Measurements from ENCODE around the gene ARMH3.

ARMH3 gene

DNA sequence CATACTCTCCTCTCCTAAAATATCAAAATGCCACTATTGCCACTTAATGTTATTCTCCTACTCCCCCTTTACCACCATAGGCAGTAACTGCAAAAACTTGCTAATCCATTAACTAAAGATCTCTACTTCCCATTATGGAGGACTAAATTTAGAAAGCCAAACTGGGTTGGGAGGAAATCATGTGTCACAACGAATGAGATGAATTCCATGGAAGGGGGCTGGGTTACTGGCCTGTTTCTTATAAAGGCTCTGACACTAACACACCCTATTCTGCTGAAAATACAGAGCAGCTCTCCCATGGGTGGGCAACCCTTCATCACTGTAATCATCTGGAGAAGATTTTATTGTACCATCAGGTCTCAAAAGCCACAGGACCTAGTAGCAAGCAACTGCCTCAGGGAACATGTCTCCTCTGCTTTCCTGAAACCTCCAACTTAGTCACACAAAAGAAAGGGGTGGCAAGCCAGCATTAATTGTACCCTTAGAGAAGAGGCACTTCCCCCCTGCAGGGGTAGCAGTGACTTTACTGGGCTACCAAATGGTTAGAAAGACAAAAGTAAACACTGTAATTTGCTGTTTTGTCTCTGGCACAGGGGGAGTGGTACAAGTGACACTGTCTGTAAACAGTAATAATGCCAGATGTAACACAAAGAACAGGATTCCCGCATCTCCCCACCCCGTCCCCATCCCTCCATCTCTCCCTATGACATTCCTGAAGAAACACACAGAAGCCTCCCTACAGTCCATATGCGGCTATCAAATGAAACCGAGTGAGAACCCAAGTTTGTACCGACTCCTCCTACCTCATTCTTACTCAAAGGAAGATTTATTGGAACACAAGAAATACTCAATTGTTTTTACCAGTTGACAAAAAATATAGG lies 81.6 kb downstream of the ARMH3 start:
- peak; percentile 86 for DNase-seq

DNA sequence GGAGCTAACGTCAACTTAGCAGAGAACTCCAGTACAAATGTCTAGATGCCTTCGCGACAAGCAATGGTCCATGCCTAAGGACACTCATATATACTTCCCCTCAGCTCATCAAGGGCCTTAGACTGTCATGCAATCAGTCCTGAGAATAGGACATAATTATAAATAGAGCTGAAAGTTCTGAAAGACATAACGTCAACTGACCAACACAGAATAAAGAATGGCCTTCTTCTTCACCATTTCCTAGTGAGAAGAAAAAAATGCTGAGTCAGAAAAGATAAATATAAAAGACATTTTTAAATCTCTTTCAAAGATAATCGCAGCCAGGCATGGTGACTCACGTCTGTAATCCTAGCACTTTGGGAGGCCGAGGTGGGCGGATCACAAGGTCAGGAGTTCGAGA lies 83.2 kb downstream of the ARMH3 start:
- no peak for DNase-seq

DNA sequence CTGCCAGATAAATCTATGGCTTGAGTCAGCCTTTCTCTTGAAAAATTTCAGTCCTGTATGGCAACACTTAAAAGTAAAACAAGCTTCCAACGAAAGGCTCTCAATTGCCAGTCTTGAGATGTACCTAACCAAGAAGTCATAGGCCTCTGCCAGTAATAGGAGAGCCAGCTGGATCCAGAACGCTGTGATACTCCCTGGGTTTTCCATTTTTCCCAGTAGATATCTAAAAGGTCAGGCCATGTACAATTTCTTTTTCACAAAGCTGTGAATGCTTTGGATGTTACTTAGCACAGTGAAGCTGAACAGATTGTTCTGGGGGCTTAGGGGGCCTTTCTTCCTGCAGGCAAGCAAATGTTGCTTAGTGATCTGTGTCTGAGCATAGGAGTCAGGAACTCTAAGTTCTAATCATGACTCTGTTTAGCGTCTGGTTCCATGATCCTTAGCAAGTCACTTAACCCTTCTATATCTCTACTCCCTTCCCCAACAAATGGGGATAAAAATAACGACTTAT lies 86.5 kb downstream of the ARMH3 start:
- DNase-seq, result no peak

DNA sequence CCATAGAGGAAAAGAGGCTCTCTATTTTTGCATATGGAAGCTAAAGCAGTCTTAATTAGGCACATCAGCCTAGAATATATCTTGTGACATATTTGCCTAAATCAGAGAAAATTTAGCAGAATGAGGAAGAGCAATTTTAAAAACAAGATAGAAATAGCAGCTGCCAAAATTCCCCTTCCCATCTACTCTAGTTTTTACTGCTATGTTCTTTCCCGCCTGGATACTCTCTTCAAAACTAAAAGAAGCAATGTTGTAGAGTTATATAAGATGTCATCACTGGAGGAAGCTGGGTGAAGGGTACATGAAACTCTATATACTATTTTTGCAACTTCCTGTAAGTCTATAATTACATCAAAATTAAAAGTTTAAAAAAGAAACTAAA lies 87.0 kb downstream of the ARMH3 start:
- no peak for DNase-seq

DNA sequence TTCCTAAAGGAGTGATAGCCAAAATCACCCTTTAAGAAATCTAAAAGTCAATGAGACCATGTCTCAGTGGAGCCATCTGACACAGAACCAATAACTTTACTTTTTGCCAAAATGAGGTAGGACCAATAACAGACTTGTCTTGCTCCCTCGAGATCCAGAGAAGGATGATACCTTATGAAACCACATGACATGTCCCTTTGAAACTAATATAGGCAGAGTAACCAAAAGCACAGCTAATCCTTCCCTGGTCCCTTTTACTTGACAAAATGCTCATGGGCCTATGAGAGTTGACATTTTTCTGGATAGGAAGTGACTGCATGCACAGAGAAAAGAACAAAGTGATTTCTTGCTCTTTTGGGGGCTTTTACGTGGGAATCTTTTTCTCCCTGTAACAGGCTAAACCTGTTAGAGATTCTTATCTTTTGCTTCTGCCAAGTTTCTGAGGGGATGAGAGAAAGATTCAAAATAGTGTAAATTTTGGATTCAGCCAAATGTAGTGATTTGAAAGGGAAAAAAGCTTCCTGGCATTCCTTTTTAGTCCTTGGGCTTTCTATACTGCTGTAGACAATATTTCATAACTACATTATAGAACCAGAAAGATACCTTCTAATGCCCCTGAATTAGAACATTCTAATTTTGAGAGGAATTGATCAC lies 87.6 kb downstream of the ARMH3 start:
- DNase-seq, result no peak

DNA sequence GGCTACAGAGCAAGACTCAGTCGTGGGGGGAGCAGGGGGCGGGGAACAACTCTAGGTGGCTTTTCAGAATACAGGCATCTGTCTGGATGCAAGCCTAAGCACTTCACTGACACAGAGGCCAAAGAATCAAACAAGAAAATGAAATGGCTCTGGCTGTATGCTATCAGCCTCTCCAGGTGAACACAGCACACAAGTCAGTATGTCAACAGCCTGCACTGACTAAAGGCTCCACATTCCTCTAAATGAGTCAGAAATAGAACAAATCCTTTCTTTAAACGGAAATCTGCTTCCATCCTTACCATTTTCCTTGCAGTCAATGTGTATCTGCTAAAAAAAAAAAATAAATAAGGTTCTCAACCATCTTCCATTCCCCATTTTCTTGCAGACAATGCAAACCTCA lies 88.3 kb downstream of the ARMH3 start:
- DNase-seq, result no peak

DNA sequence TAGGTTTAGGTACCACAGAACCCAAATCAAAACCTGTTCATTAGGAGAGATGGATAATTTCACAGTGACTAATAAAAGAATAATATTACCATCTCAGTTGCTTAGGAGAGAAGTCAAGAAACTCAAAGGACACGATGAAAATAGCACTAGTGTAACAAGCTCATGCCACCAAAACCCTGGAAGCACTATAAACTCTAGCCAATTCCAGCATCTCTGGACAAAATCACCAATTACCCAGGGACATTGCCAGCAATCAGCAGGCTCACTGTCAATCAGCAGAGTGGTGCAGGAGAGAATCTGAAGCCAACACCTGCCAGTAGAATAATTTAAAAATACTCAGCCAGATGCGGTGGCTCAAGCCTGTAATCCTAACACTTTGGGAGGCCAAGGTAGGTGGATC lies 88.9 kb downstream of the ARMH3 start:
- DNase-seq, result no peak

DNA sequence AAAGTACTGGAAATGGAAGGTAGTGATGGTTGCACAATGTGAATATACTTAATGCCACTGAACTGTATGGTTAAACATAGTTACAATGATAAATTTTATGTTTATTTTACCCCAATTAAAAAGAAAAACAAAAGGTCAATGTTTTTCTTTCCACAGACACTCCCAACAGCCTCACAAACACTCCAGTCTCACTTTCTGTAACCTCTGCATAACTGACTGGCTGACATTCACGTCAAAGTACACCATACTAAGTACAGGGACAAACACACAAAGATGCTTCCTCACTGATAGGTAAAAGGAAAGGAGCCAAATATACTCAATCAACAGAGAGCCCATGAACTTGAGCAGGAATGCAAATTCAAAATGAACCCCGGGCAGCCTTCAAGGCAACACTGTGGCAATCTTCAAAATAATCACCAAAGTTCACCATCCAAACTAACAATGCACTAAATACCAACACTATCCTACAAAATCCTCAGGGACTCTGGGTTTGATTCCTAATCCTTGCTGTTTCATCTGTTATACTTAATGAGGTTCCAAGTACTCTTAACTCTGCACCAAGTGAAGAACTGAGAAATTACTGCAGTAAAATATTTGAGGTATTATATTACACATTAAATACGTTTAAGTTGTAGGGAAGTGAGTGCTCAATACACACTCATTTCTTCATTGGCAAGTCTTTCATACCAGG lies 90.8 kb downstream of the ARMH3 start:
- no peak for DNase-seq

DNA sequence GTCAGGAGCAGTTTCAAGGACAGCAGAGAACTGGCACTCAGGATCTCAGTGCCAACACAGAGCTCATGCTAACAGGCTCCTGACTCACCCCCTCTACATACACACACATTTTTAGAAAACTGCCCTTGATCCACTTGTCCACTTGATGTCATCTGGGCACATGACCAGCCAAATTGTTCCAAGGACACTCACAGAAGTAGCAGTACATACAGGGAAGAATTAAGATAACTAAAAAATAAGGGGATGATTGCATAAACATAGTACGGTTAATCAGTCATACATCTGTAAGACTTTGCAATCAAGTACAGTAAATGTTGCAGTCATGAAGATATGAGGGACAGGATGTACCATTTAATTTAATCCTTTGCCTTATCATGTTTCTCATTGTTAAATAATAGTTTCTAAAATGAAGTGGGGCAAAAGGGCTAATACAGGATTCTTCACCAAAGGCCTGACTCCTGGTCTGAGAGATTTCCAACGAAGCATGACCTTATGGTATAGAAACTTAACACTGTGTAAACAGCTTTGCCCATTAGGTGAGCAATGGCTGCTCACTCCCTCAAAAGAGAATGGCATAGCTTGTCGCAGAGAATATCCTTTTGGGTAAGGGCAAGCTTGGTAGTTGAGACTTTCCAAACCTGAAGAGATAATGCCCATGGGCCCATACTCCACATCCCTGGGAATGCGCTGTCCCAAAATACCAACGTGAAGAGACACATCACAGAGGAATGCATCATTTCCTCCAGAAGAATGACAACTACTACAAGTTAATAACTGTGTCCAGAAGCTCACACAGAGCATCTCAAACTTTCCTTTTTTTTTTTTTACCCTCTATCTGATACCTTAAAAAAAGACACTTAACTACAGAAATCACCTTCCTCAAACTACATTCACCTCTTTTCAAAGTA lies 94.1 kb downstream of the ARMH3 start:
- no peak for DNase-seq

DNA sequence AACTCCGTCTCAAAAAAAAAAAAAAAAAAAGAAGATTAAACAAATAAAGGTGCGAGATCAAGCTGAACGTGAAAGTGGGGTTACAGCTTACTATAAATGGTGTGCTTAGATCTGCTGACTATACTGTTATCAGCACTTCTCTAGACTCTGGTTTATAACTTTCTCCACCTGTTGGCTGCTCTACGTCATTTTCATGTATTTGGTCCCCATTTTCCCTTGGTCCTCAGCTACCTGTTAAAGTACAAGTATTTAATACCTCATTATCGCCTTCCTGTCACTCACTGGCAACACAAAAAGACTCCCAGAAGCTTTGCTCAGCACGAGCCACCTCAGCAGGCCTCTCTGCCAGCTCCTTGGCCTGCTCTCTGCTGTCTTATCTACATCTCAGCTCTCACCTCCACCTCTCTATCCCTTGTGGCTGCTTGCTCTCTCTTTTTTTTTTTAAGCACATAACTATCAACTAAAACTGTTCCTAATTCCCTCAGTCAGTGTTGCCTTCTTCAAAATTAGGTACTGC lies 95.0 kb downstream of the ARMH3 start:
- DNase-seq, result no peak

DNA sequence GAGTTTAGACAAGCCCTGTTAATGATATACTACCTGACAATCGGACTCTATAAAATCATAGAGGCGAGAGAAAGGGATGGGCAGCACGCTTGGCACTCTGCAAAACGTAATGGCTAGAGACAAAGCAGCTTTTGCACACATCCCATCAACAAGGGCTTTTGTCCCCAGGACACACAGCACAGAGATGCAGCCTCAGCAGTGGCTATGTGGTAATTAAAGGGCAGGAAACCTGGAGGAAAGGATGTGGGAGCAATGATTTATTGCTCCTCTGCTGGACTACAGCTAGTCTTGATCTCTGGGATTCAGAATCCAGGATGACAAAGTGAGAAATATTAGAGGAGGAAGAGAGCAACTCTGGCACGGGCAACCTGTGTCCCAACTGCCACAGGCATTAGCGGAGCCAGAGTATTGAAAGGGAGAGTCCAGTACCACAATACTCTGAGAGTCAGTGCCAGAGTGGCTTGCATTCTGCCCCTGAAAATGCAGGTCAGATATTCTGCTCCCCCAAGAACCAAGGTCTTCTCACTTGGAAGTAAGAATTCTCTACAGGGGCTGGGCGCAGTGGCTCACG lies 96.5 kb downstream of the ARMH3 start:
- DNase-seq, result no peak

DNA sequence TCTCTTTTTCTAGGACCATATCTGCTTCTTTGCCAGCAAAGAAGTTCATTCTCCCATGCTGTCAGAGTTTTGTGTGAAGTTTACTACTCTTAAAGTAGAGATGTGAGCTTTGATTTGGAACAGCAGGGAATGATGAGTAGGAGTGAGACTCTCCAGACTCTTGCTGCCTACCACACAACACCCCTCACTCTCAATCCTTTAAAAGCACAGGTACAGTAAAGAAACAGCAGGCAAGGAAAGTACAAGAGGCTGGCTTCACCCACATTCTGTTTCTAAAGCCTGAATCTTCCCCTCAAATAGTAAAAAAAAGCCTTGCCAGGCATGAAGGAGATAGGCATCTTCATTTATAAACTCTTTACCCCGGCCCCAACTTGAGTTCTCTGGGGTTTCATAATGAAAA lies 97.3 kb downstream of the ARMH3 start:
- DNase-seq, result no peak

DNA sequence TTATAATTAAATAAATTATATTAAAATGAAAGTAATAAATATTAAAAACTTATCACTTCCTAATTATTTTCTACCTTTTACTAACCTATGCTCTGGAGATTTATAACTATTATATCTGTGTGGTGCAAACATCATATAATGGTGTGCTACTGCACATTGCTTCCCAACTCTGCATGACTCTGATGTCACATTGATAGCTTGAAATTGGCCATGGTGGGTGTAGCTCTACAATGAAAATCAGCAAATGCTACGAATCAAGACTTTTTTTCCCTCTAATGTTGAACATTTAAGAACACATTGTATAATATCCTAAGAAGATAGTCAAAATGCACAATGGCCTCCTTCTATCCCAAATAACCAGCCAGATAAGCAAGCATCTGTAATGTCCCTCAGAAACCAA lies 99.1 kb downstream of the ARMH3 start:
- no peak for DNase-seq

DNA sequence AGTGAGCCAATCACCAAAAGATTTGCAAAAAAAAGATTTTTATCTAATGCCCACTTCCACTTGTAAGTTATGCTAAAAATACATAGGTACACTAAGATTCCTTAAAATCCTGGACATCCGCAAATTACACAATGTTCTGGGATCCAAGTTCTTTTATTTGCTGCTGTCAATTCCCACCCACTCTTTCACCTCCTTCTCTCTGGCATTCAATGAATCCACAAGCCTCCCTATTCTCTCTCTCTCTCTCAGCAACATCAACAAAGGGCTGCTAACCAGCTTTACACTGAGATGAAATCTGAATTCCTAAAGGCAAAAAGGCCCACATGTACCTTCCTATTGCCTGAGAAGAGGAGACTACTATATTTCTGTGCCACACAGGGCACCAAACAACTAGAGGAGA lies 99.9 kb downstream of the ARMH3 start:
- no peak for DNase-seq

DNA sequence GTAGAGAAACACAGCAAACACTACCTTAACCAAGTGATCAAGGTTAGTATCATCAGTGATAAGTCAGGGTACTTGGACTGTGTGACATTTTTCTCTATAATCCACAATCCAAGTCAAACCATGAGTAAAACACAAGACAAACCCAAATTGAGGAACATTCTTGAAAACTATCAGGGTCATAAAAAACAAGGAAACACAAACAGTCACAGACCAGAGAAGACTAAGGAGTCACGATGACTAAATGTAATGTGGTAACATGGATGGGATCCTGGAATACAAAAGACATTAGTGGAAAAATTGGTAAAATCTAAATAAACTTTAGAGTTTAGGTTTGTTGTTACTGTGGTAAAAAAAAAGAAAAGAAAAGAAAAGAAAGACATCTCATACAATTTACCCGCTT lies 103.8 kb downstream of the ARMH3 start:
- DNase-seq, result no peak

DNA sequence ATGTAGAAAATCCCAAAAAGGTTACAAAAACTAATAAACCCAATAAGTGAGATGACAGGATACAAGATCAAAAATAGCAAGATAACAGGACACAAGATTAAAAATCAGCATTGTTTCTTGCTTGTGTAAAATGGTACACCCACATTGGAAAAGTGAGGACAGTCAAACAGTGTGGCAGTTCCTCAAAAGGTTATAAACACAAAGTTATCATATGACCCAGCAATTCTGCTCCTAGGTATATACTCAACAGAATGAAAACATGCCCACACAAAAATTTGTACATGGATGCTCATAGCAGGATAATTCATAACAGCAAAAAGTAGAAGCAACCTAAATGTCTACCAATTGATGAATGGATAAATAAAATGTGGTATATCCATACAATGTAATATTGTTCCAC lies 105.8 kb downstream of the ARMH3 start:
- DNase-seq, result no peak

DNA sequence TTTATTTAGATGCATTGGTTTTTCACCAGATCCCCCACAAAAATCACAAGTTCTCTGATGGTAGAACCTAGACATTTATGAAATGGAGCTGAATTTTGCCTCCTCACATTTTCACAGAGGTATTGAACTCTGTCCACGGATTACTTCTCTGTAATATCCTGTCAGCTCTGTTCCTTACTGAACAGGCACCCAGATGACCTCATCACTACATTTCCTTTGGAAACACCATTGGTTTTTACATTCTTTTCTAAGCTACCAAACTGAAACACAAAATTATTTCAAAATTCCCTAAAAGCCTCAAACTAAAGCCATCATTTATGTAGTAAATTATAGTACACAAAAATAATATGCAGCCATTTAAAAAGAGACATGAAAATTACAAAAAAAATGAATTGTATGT lies 114.1 kb downstream of the ARMH3 start:
- DNase-seq, result no peak

DNA sequence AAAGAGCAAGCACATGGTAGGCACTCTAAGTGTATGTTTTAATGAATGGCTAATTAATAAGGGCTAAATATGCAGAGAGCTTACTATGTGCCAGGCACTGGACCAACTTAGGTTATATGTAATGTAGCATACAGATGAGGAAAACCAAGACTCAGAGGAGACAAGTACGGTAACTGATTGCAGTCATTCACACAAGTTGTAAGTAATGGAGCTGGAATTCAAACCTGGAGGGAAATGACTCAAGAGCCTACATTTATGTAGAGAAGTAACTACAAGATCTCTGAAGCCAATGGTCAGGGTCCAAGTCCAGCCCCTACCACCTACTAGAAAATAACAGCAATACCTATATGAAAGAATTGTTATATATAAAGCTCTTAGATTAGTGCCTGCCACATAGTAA lies 115.1 kb downstream of the ARMH3 start:
- DNase-seq, result no peak

DNA sequence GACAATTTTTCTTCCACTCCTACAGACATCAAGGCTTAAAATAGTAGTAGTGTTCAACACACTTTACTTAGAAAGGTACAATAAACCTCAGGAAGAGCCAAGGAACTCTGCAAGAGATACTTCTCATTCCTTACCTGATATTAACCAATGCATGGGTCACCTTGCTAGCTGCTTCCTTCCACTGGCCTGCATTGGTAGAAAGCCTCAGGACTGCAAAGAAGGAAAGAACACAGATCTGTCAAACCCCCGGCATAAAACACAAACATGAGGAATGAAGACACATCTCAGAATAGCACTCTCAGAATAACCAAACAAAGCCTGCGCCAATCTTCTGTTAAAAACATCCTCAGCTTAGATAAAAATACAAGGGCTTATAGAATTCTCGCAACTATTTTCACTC lies 116.2 kb downstream of the ARMH3 start:
- no peak for DNase-seq

DNA sequence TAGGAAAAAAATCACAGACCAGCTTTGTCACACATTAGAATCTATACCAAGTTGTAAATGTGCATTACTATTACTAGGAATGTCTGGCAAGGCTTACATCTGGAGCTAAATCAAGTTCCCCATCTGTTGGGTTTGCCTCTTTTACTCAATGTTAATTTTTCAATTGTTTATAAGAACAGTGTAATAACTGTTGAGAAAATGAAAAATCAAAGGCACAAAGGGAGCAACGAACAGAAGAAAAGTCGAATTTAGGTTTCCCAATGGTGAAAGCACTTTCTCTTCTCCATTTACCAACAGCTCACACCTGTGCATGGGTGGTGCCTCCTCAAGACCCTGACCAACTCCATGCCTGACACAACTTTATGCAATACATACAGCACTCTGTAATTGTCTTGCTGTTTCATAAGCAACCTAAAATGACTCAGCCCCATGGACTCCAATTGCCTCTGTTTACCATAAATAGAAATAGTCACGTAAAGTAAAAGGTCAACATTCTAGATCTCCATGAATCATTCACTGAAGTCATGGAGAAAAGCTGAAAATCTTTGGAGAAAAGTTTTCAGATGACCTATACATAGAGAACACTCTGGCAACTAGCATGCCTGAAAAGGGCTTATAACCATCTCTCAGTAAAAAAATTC lies 116.8 kb downstream of the ARMH3 start:
- DNase-seq, result no peak

DNA sequence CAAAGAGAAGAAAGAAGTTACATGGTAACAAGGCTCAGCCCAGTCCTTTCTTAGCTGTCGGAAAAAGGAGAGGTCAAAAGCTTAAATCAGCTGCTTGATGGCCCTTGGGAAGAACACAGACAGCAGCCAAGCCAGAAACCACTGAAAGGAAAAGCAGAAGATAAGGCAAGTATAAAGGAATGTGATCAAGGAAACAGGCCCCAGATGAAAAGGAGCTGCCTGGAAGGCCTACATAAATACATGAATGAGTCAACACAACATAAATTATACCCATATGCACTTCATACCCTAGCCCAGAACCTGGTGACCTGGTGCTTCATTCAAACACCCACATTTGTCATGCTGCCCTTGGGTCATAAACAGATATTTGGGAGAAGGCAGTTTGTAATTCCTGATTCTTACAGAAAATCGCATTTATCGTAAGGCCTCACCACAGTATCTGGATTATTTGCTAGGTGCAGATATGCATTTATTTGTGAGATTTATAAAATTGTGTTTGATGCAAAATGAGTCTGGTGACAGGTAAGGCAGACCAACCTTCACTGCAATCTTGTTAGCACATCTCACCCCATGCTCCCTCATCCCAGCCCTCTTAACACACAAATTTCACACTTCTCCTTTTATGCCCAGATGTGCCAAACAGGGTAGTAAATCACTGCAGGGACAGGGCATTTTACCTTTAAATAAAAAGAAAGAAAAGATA lies 117.5 kb downstream of the ARMH3 start:
- DNase-seq, result no peak

Measured in COR-L47 (cell line).